PC-9 (cell line): ENCODE data around the gene GIMAP2. TPM values are rescaled to one million over a fixed set of nuclear protein-coding genes. Genes with fewer than 3 reads are reported as not detected.

ENCODE experiments used
- BruUV-seq: library from RNA; stranded (reverse); fragments of 400-500 nt; replicated peaks from 2 replicates; lab custom pipeline; 2021; lab: Mats Ljungman, UMichigan
- CTCF ChIA-PET: fragments of 300-600 bp; sonication (Branson Sonifier 250); formaldehyde crosslinking; loops from one replicate; lab custom pipeline; 2022; ENCODE audit warnings: antibody characterized with exemption; lab: Charles Lee
- POLR2A ChIA-PET: fragments of 300-600 bp; sonication (Branson Sonifier 250); formaldehyde crosslinking; loops from one replicate; lab custom pipeline; 2022; ENCODE audit warnings: antibody characterized with exemption; ENCODE audit not compliant: unreplicated experiment; lab: Charles Lee
- DNase-seq, 2 experiments: peaks; one replicate each; pipeline versions ENCODE4 v3.0.0 to v3.0.0-alpha.2; 2015 to 2022; ENCODE audit warnings: mixed read lengths in 1 of 2
- H2AFZ ChIP-seq: fragments of 200-600 bp; sonication (generic); 2 replicates; pipeline ENCODE4 v1.8.1; 2017; ENCODE audit warnings: antibody characterized with exemption
- H3F3A ChIP-seq: fragments of 200-600 bp; sonication (generic); 2 replicates; pipeline ENCODE4 v1.8.1; 2017; ENCODE audit warnings: antibody characterized with exemption, mild to moderate bottlenecking, low read depth; ENCODE audit not compliant: insufficient read depth
- H3K27ac ChIP-seq: fragments of 200-600 bp; sonication (generic); 2 replicates; pipeline ENCODE4 v1.6.1; 2016; ENCODE audit warnings: mixed run types
- H3K27me3 ChIP-seq: fragments of 200-600 bp; sonication (generic); 2 replicates; pipeline ENCODE4 v1.6.1; 2016; ENCODE audit warnings: low read depth, mixed run types; ENCODE audit not compliant: insufficient read depth
- H3K36me3 ChIP-seq: fragments of 200-600 bp; sonication (generic); 2 replicates; pipeline ENCODE4 v1.6.1; 2016; ENCODE audit warnings: low read depth, mixed run types
- H3K4me1 ChIP-seq: fragments of 200-600 bp; sonication (generic); replicated peaks from 2 replicates; pipeline ENCODE4 v1.6.1; 2016; ENCODE audit warnings: mixed run types; ENCODE audit not compliant: insufficient read depth
- H3K4me2 ChIP-seq: fragments of 200-600 bp; sonication (generic); 2 replicates; pipeline ENCODE4 v1.6.1; 2017; ENCODE audit warnings: mixed run types
- H3K4me3 ChIP-seq: fragments of 200-600 bp; sonication (generic); 2 replicates; pipeline ENCODE4 v1.6.1; 2016; ENCODE audit warnings: mixed run types
- H3K79me2 ChIP-seq: fragments of 200-600 bp; sonication (generic); 2 replicates; pipeline ENCODE4 v1.6.1; 2017; ENCODE audit warnings: low read depth, mixed run types
- H3K9me2 ChIP-seq: fragments of 200-600 bp; sonication (generic); 2 replicates; pipeline ENCODE4 v1.8.1; 2017; ENCODE audit warnings: mild to moderate bottlenecking; ENCODE audit not compliant: insufficient read depth
- H3K9me3 ChIP-seq: fragments of 200-600 bp; sonication (generic); 2 replicates; pipeline ENCODE4 v1.8.1; 2016; ENCODE audit warnings: low read depth; ENCODE audit not compliant: insufficient read depth
- H4K20me1 ChIP-seq: fragments of 200-600 bp; sonication (generic); 2 replicates; pipeline ENCODE4 v1.8.1; 2017; ENCODE audit not compliant: insufficient read depth
- CTCF ChIP-seq: fragments of 200-600 bp; sonication (generic); conservative IDR thresholded peaks from 2 replicates; pipeline ENCODE4 v1.6.1; 2017; ENCODE audit warnings: mixed run types, antibody characterized with exemption, mild to moderate bottlenecking, moderate library complexity
- EZH2 ChIP-seq: fragments of 200-600 bp; sonication (generic); IDR thresholded peaks from 2 replicates; pipeline ENCODE4 v1.8.0; 2017; ENCODE audit warnings: antibody characterized with exemption, low read depth
- intact Hi-C: fragments of 100-400 bp; cut with micrococcal nuclease; formaldehyde crosslinking; loops from one replicate; pipeline ENCODE4 v1.10.0; 2022; ENCODE audit not compliant: unreplicated experiment
- total RNA-seq: library from RNA; stranded (reverse); gene quantifications from 2 replicates; pipeline ENCODE4 v1.2.3, GENCODE V29; 2021

The GIMAP2 gene
- total RNA-seq, 1 experiment from 2014 or later = 0.81 TPM

DNA sequence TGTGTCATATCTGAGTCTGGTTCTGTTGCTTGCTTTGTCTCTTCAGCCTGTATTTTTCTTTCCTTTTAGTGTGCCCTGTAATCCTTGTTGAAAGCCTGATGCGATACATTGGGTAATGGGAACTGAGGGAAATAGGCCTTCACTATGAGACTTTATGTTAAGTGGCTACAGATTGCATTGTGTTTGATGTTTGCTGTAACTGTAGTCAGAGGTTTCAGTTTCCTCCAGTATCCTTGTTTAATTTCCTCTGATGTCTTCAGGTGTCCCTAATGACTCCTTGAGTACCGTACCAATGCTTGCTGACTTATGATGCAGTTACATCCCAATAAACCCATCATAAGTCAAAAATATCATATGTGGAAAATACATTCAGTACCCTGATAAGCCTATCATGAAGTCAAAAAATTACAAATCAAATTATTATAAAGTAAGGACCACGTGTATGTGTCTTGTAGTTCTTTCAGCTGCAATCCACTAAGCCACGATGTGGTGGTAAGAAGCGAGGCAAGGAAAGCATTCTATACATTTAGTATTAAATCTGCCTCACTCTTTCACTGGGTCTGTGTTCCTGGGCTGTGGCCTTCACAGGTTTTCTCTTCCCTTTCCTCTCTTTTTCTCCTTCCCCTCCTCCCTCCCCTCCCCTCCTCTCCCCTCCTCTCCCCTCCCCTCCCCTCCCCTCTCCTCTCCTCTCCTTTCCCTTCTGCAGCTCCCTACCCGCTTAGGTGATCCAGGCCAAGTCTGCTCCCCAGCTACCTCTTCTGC is 40.1 kb upstream of the GIMAP2 start:
- intact Hi-C loops = no loop called here
- CTCF ChIA-PET = no interaction called here
- no TSS peak for BruUV-seq

DNA sequence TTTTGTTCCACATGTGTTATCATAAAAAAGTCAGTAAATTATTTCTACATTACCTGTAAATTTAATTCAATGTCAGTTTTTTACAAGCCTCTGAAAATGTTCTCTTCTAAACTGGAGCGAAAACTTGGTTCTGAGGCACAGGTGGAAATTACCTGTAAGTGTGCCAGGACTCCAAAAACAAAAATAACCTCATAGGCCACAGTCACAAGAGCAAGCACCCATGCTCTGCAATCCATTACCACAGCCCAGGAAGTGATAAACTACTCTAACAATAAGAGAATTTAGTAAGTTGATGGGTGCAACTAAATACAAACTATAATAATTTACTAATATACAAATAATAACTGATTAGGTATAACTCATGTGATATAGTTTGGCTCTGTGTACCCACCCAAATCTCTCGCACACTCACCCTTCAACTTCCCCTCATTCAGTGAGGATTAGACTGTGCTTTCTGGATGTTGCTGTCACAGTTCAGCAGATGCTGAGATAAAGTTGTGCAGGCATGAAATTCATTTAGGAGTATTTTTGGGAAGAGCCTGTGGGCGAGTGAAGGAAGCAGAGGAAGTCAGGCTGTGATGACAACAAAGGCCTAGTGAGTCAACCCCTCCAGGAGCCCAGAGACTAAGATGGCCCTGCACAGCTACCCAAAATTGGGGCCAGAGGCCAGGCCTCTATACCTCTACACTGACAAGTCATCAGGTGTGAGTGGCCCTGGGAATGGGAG is 37.0 kb upstream of the GIMAP2 start:
- H3K27me3 ChIP-seq = peaks cover 16% of the 10 kb centered on the region
- intact Hi-C loops = no loop called here
- H3K4me2 ChIP-seq = no peak overlapping the region
- CTCF ChIA-PET = no interaction called here
- no peak overlapping the region for H3K27ac ChIP-seq
- no peaks in the 10 kb centered on the region for H3K9me2 ChIP-seq
- no peak for TF ChIP-seq CTCF
- no peak for TF ChIP-seq EZH2
- H3K9me3 ChIP-seq = no peaks in the 10 kb centered on the region
- H4K20me1 ChIP-seq = no peaks in the 10 kb centered on the region
- H3K4me3 ChIP-seq = no peak overlapping the region
- no peak overlapping the region for H2AFZ ChIP-seq
- no peaks in the 10 kb centered on the region for H3K36me3 ChIP-seq
- DNase-seq = no peak
- H3F3A ChIP-seq = no peaks in the 10 kb centered on the region
- no peaks in the 10 kb centered on the region for H3K4me1 ChIP-seq
- H3K79me2 ChIP-seq = no peaks in the 10 kb centered on the region
- no TSS peak for BruUV-seq
- POLR2A ChIA-PET = no interaction called here

More for the DNA sequence above, 40.1 kb upstream of the GIMAP2 start:
- POLR2A ChIA-PET = no interaction called here
- no peak for TF ChIP-seq CTCF
- TF ChIP-seq EZH2 = no peak
- Histone ChIP-seq H3K79me2 (no peaks in the 10 kb centered on the region), H3K27me3 (peaks cover 7% of the 10 kb centered on the region; the same call in 1 of the 2 replicates), H3F3A (no peaks in the 10 kb centered on the region), H3K9me3 (no peaks in the 10 kb centered on the region; the same call in 1 of the 2 replicates), H4K20me1 (no peaks in the 10 kb centered on the region), H3K9me2 (no peaks in the 10 kb centered on the region), H3K27ac (no peak overlapping the region), H3K4me1 (no peaks in the 10 kb centered on the region), H2AFZ (no peak overlapping the region), H3K4me2 (no peak overlapping the region), H3K4me3 (no peak overlapping the region), H3K36me3 (no peaks in the 10 kb centered on the region)
- no peak for DNase-seq

DNA sequence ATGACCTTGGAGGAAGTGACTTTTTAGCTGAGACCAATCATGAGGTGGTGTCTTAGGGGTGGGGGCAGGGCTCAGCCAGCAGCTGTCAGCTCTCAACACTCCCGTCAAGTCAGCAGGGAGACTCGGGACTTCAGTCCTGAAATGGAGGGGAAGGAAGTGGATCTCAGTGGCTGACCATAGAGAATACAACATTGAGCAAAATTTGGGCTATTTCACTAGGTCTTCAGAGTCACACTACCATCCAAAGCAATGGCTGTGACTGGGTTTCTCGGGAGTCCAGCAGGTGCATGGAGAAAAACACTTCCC is 36.5 kb upstream of the GIMAP2 start:
- DNase-seq = no peak
- peaks cover 18% of the 10 kb centered on the region for H3K27me3 ChIP-seq
- H3K36me3 ChIP-seq = no peaks in the 10 kb centered on the region
- no peak overlapping the region for H3K4me3 ChIP-seq
- CTCF ChIA-PET = no interaction called here
- no peaks in the 10 kb centered on the region for H3K79me2 ChIP-seq
- no TSS peak for BruUV-seq
- no peaks in the 10 kb centered on the region for H3F3A ChIP-seq
- POLR2A ChIA-PET = no interaction called here
- H3K4me2 ChIP-seq = no peak overlapping the region
- H3K9me2 ChIP-seq = no peaks in the 10 kb centered on the region
- H3K4me1 ChIP-seq = no peaks in the 10 kb centered on the region
- H2AFZ ChIP-seq = no peak overlapping the region
- intact Hi-C loops = no loop called here
- H3K27ac ChIP-seq = no peak overlapping the region
- TF ChIP-seq CTCF (no peak), EZH2 (no peak)
- no peaks in the 10 kb centered on the region for H3K9me3 ChIP-seq
- H4K20me1 ChIP-seq = no peaks in the 10 kb centered on the region
